Raji (cell line): ENCODE measurements around the gene PDXP.

Experiments
- POLR2A ChIP-seq: IDR thresholded peaks from 2 replicates; pipeline ENCODE4 v1.6.1; 2011; ENCODE audit warnings: low read depth, low read length, control low read depth; ENCODE audit not compliant: insufficient read depth

Gene PDXP

DNA sequence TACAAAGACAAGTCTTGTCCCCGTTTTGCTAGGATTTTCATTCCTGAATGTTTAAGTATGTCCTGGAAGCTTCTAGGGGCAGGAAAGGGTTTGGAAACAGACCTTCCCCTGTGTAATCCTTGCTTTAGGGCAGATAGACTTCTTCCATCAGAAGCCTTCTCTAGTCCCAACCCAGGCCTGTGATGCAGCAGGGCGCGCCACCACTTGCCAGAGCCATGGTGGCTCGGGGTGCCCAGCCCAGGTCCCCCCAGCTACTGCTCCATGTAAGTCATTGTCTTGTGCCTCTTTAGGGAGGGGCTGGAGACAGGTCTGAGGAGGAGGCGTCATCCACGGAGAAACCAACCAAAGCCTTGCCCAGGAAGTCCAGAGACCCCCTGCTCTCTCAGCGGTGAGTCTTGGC lies 31.9 kb downstream of the PDXP start:
- no peak for TF ChIP-seq POLR2A

DNA sequence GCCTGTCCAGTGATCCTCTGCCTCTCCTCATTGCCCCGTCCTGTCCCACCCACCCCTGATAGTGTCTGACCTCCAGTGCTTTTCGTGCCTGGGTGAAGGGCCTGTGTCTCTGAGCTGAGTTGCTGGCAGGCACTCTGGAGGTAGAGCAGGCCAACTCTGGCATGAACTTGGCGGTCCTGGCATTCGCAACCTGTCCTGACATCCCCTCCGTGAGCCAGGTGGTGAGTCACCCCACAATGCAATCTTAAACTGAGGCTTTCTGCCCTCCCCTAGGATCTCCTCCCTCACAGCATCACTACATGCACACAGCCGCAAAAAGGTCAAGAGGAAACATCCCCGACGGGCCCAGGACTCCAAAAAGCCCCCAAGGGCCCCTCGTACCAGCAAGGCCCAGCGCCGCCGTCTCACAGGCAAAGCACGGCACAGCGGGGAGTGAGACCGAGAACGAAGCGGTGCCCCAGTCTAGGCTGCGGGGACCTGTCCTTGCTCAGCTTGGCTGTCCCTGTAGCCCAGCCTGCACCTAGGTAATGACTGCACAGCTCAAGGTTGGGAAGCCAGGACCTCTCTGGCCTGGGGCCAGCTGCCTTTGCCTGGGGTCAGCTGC lies 32.5 kb downstream of the PDXP start:
- TF ChIP-seq POLR2A = no peak

DNA sequence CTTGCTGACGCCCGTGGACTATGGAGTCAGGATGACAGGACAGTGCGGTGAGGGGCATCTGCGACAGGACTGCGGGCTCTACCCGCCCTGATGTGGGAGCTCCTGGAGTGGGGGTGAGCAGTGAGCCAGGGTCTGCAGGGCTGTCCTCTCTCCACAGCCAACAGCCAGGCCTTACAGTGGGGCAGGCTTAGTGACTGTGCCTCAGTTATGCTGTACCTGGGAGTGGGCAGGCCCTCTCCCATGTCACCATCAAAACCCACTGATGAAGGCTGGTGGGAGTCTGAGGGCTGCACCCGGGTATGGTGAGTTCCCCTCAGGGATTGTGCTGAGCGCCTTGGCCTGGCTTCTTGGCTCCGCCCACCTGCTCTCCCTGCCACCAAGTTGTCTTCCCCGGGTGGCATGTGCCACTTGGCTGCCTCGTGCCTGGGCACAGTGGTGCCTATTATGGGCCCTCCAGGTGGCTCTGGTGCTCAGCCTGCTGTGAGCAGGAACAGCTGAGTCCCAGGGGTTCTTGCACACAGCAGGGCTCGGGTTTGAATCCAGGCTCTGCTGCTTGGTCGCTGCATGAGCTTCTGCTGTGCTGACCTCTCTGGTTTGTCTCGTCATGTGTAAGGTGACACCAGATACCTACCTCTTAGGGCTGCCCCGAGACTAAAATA lies 34.2 kb downstream of the PDXP start:
- TF ChIP-seq POLR2A = no peak

GRCh38 chr22:37696657-37697537 lies 38.4 kb downstream of the PDXP start, which contains the start of gene TRIOBP:
TSS of gene TRIOBP (plus strand) at chr22:37697048. CDS start at chr22:37701366, 4,318 bp downstream.
- no peak for TF ChIP-seq POLR2A

GRCh38 chr22:37697538-37697835 lies 39.0 kb downstream of the PDXP start:
- no peak for TF ChIP-seq POLR2A

DNA sequence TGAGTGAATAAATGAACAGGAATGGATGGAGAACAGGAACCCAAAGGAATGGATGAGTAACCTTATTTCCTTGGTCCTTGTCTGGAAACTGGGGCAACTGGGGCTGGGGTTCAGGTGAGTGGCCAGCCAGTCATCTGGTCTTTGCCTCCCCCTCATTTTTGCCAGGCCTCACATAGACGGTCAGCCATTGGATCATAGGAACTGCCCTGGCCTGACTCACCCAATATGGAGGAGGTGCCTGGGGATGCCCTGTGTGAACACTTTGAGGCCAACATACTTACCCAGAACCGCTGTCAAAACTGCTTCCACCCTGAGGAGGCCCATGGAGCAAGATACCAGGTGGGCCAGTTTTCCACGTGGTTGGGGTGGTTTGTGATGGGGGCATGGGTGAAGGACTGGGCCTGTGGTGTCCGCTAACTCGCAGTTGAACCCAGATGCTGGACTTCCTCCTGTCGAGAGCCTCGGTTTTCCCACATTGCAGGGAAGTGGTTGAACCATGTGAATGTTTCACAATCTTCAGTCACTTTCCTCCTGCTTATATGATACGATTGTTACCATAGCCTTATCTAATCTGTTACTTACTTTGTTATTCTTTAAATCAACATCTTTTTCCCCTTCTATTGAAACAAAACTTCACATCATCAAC lies 42.7 kb downstream of the PDXP start:
- TF ChIP-seq POLR2A = no peak

GRCh38 chr22:37703906-37704305 lies 45.4 kb downstream of the PDXP start:
- no peak for TF ChIP-seq POLR2A

DNA sequence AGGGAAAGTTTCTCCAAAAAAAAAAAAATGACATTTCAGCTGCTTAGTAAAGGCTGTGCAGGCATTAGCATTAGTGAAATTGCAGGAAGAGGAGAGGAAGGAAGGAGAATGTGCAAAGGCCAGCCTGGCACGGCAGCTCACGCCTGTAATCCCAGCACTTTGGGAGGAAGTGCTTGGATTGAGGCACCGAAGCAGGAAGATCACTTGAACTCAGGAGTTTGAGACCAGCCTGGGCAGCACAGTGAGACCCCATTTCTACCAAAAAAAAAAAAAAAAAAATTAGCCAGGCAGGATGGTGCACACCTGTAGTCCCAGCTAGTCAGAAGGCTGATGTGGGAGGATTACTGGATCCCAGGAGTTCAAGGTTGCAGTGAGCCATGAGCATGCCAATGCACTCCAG lies 46.1 kb downstream of the PDXP start:
- TF ChIP-seq POLR2A = no peak

- no peak for TF ChIP-seq POLR2A
Observed at GRCh38 chr22:37705205-37705604, 46.7 kb downstream of the PDXP start.

- no peak for TF ChIP-seq POLR2A
Observed at GRCh38 chr22:37708580-37709444, 50.3 kb downstream of the PDXP start.

GRCh38 chr22:37709445-37709765 lies 50.9 kb downstream of the PDXP start:
- TF ChIP-seq POLR2A = no peak

DNA sequence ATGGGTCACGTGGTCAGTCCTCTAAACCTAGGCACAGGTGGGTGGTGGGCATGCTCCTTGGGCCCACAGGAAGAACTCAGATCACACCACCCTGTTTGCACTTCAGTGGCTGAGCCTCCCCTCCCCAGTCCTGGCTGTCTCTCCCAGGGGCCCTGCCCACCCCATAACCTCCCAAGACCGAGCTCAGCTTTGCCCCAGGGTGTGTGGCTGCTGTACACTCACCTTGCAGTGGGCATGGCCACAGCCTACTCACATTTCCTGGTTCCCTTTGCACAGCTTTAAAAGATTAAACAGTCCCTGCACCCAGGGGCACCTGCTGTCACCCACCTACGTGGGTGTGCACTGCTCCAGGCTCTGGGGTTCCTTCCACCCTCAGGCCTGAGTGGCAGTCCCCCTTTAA lies 52.2 kb downstream of the PDXP start:
- TF ChIP-seq POLR2A = no peak

GRCh38 chr22:37711490-37711889 lies 53.0 kb downstream of the PDXP start:
- TF ChIP-seq POLR2A = no peak

- TF ChIP-seq POLR2A = no peak
Observed at GRCh38 chr22:37713761-37714160, 55.2 kb downstream of the PDXP start.

DNA sequence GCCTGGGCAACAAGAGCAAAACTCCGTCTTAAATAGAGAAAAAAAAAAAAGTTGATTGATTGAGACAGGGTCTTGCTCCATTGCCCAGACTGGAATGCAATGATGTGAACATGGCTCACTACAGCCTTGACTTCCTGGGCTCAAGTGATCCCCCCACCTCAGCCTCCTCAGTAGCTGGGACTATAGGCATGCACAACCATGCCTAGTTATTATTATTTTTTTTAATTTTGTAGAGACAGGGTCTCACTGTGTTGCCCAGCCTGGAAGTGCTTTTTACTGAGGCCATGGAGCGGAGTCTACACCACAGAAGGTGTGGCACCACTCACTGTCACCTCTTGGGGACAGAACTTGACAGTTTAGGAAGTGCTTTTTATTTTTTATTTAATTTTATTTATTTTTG lies 56.1 kb downstream of the PDXP start:
- no peak for TF ChIP-seq POLR2A
